Lower leg skin (tissue), 3 donors: ENCODE data around the gene PHETA1.

Source experiments
- CTCF ChIP-seq, 3 donors: fragments of 450-650 bp; IDR thresholded peaks; one replicate each; pipeline ENCODE4 v1.5.1; 2016; ENCODE audit warnings: antibody characterized with exemption in 3 of 3, mild to moderate bottlenecking in 3 of 3, moderate library complexity in 2 of 3
- POLR2A ChIP-seq, 2 donors: fragments of 450-650 bp; IDR thresholded peaks; one replicate each; pipeline ENCODE4 v1.6.1; 2016 to 2017; ENCODE audit warnings: antibody characterized with exemption in 2 of 2, mild to moderate bottlenecking in 1 of 2, moderate library complexity in 1 of 2

GRCh38 chr12:111394480-111394879 is 25.6 kb upstream of the PHETA1 start:
- no peak for TF ChIP-seq CTCF (IDR thresholded peaks at IDR 0.05)
- TF ChIP-seq POLR2A (IDR thresholded peaks at IDR 0.05): no peak
